Measurements from ENCODE around the gene RANBP17. TPM values are rescaled to one million over a fixed set of nuclear protein-coding genes. Genes with fewer than 3 reads are reported as not detected.

RANBP17 gene
- total and polyA plus RNA-seq, 2 experiments from 2014 or later, result 3.7 to 3.8 TPM

- in situ Hi-C loops (cut with MboI), result no loop called here
- H2AFZ ChIP-seq, result no peak overlapping the region
- H3K36me3 ChIP-seq (ENCODE audit: low read depth), result no peaks in the 10 kb centered on the region
- WGBS, 2 experiments (ENCODE audit: low coverage in 1 of 2, low lambda C conversion rate in 2 of 2, missing lambda C conversion rate in 2 of 2), result 68 to 82% methylated on average over 1 of the region's 1 CpG
- no peaks in the 10 kb centered on the region for H3K9me2 ChIP-seq (ENCODE audit: insufficient read depth)
- H3K9me3 ChIP-seq (ENCODE audit: low read depth), result no peaks in the 10 kb centered on the region
- no peaks in the 10 kb centered on the region for H3K4me1 ChIP-seq (ENCODE audit: insufficient read depth)
- no peaks in the 10 kb centered on the region for H4K20me1 ChIP-seq (ENCODE audit: insufficient read depth)
- no peak overlapping the region for H3K9ac ChIP-seq
- no peaks in the 10 kb centered on the region for H3K79me2 ChIP-seq (ENCODE audit: insufficient read depth)
- H3F3A ChIP-seq (ENCODE audit: insufficient read depth), result no peaks in the 10 kb centered on the region
- TF ChIP-seq EZH2 (IDR thresholded peaks at IDR 0.05; ENCODE audit: insufficient read depth, poor library complexity, severe bottlenecking) (no peak), EZH2phosphoT487 (IDR thresholded peaks at IDR 0.05; ENCODE audit: insufficient read depth, low read depth) (no peak)
- H3K27me3 ChIP-seq (replicated peaks; ENCODE audit: insufficient read depth), result no peaks in the 10 kb centered on the region
- no peak for DNase-seq
- H3K4me3 ChIP-seq, result no peak overlapping the region
- H3K4me2 ChIP-seq (ENCODE audit: unreplicated experiment), result no peak overlapping the region
- H3K27ac ChIP-seq, result no peak overlapping the region
These were observed 365.0 kb downstream of the RANBP17 start for GRCh38 chr5:171226864-171227263.

DNA sequence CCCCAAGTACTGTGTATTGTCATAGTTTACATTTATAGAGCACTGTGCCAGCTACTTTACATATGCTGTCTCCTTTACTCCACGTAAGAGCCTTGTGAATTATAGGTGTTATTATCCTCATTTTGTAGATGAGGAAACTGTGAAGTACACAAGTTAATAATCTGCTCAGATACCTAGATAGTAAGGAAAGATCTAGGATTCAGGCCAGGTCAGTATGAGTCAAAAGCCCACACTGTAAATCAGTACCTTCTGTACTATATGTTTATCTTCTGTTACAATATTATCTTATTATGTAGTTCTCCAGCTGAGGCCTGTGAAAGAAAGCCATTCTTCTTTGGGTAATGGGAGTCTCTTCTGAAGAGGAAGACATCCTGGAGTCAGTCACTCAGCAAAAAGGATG lies 374.8 kb downstream of the RANBP17 start:
- Histone ChIP-seq H3K27me3 (replicated peaks; ENCODE audit: insufficient read depth) (no peaks in the 10 kb centered on the region), H3K9me3 (ENCODE audit: low read depth) (no peaks in the 10 kb centered on the region), H3K79me2 (ENCODE audit: insufficient read depth) (no peaks in the 10 kb centered on the region), H3K4me2 (ENCODE audit: unreplicated experiment) (no peak overlapping the region), H4K20me1 (ENCODE audit: insufficient read depth) (no peaks in the 10 kb centered on the region), H3K36me3 (ENCODE audit: low read depth) (no peaks in the 10 kb centered on the region), H3K4me1 (ENCODE audit: insufficient read depth) (no peaks in the 10 kb centered on the region), H3K27ac (no peak overlapping the region), H3K9ac (no peak overlapping the region), H3K9me2 (ENCODE audit: insufficient read depth) (no peaks in the 10 kb centered on the region), H2AFZ (no peak overlapping the region), H3F3A (ENCODE audit: insufficient read depth) (no peaks in the 10 kb centered on the region), H3K4me3 (no peak overlapping the region)
- DNase-seq, result no peak
- in situ Hi-C loops (cut with MboI), result no loop called here
- no peak for TF ChIP-seq EZH2 (IDR thresholded peaks at IDR 0.05; ENCODE audit: insufficient read depth, poor library complexity, severe bottlenecking)
- no peak for TF ChIP-seq EZH2phosphoT487 (IDR thresholded peaks at IDR 0.05; ENCODE audit: insufficient read depth, low read depth)
- 59 to 63% methylated on average over 1 of the region's 1 CpG for WGBS, 2 experiments (ENCODE audit: low coverage in 1 of 2, low lambda C conversion rate in 2 of 2, missing lambda C conversion rate in 2 of 2)

DNA sequence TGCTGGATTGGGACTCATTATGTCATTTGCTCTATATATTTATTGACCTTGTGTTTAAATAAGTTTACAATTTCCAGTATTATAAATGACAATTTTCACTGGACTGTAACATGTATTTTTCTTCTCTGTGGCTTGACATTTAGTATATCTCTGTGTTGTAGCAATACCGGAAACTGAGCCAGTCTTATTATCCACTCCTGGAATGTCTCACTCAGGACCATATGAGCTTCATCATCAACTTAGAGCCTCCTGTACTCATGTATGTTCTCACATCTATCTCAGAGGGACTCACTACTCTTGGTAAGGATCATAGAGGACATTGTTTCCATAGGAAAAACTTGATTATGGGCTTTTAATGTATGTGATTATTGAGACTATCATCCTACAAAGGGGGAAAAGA lies 380.7 kb downstream of the RANBP17 start:
- Histone ChIP-seq H4K20me1 (ENCODE audit: insufficient read depth) (no peaks in the 10 kb centered on the region), H3K36me3 (ENCODE audit: low read depth) (no peaks in the 10 kb centered on the region; the same call in 1 of the 2 replicates), H3K4me3 (no peak overlapping the region), H3K9me3 (ENCODE audit: low read depth) (no peaks in the 10 kb centered on the region), H3K9ac (no peak overlapping the region), H3K27ac (no peak overlapping the region), H3K4me2 (ENCODE audit: unreplicated experiment) (no peak overlapping the region), H3K79me2 (ENCODE audit: insufficient read depth) (no peaks in the 10 kb centered on the region), H3K9me2 (ENCODE audit: insufficient read depth) (no peaks in the 10 kb centered on the region), H3K27me3 (replicated peaks; ENCODE audit: insufficient read depth) (no peaks in the 10 kb centered on the region), H2AFZ (no peak overlapping the region), H3K4me1 (ENCODE audit: insufficient read depth) (no peaks in the 10 kb centered on the region), H3F3A (ENCODE audit: insufficient read depth) (no peaks in the 10 kb centered on the region)
- no peak for DNase-seq
- TF ChIP-seq EZH2phosphoT487 (IDR thresholded peaks at IDR 0.05; ENCODE audit: insufficient read depth, low read depth) (no peak), EZH2 (IDR thresholded peaks at IDR 0.05; ENCODE audit: insufficient read depth, poor library complexity, severe bottlenecking) (no peak)
- WGBS, 2 experiments (ENCODE audit: low coverage in 1 of 2, low lambda C conversion rate in 2 of 2, missing lambda C conversion rate in 2 of 2), result 89 to 95% methylated on average over 1 of the region's 1 CpG
- in situ Hi-C loops (cut with MboI), result no loop called here

DNA sequence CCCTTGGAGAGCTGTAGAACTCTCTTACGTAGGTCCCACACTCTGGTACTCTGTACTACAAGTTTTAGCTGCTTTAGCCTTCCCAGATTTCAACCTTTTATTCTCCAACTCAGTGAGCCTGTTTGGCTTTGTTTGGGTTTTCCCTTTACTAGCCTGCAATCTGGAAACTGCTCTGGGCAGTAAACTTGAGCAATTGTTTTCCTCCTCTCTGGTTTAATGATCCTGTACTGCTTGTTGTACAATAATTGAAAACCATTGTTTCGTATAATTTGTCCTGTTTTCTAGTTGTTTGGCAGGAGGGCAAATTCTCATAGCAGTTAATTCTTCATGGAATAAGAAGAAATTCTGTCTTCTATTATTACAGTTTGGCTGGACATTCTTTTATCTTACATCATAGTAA lies 384.4 kb downstream of the RANBP17 start:
- Histone ChIP-seq H3K4me3 (no peak overlapping the region), H3K27ac (no peak overlapping the region), H2AFZ (no peak overlapping the region), H3K79me2 (ENCODE audit: insufficient read depth) (no peaks in the 10 kb centered on the region), H4K20me1 (ENCODE audit: insufficient read depth) (no peaks in the 10 kb centered on the region), H3K4me1 (ENCODE audit: insufficient read depth) (no peaks in the 10 kb centered on the region), H3K9ac (no peak overlapping the region), H3F3A (ENCODE audit: insufficient read depth) (no peaks in the 10 kb centered on the region), H3K4me2 (ENCODE audit: unreplicated experiment) (no peak overlapping the region), H3K9me2 (ENCODE audit: insufficient read depth) (no peaks in the 10 kb centered on the region), H3K9me3 (ENCODE audit: low read depth) (peaks cover 5% of the 10 kb centered on the region), H3K36me3 (ENCODE audit: low read depth) (no peaks in the 10 kb centered on the region; the same call in 1 of the 2 replicates), H3K27me3 (replicated peaks; ENCODE audit: insufficient read depth) (no peaks in the 10 kb centered on the region)
- TF ChIP-seq EZH2phosphoT487 (IDR thresholded peaks at IDR 0.05; ENCODE audit: insufficient read depth, low read depth), result no peak
- no peak for TF ChIP-seq EZH2 (IDR thresholded peaks at IDR 0.05; ENCODE audit: insufficient read depth, poor library complexity, severe bottlenecking)
- in situ Hi-C loops (cut with MboI), result no loop called here
- no peak for DNase-seq
- WGBS, 2 experiments (ENCODE audit: low coverage in 1 of 2, low lambda C conversion rate in 2 of 2, missing lambda C conversion rate in 2 of 2), result 41 to 50% methylated on average over 2 of the region's 2 CpGs

DNA sequence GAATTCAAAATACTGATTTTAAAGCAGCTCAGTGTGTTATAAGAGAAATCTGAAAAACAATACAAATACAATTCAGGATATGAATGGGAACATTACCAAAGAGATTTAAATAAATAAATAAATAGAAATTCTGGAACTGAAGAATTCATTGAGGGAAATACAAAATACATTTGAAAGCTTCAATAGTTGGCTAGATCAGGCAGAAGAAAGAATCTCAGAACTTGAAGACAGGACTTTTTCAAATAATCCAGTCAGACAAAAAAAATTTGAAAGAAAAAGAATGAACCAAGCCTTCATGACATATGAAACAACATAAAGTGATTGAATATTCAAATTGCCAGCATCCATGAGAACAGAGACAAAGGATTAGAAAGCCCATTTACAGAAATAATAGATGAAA lies 387.6 kb downstream of the RANBP17 start:
- Histone ChIP-seq H3K4me1 (ENCODE audit: insufficient read depth) (no peaks in the 10 kb centered on the region), H3K4me2 (ENCODE audit: unreplicated experiment) (no peak overlapping the region), H2AFZ (no peak overlapping the region), H3K9me3 (ENCODE audit: low read depth) (peaks cover 5% of the 10 kb centered on the region), H4K20me1 (ENCODE audit: insufficient read depth) (no peaks in the 10 kb centered on the region), H3F3A (ENCODE audit: insufficient read depth) (no peaks in the 10 kb centered on the region), H3K27me3 (replicated peaks; ENCODE audit: insufficient read depth) (no peaks in the 10 kb centered on the region), H3K36me3 (ENCODE audit: low read depth) (no peaks in the 10 kb centered on the region; the same call in 1 of the 2 replicates), H3K79me2 (ENCODE audit: insufficient read depth) (no peaks in the 10 kb centered on the region), H3K9ac (no peak overlapping the region), H3K27ac (no peak overlapping the region), H3K9me2 (ENCODE audit: insufficient read depth) (no peaks in the 10 kb centered on the region), H3K4me3 (no peak overlapping the region)
- DNase-seq, result no peak
- no peak for TF ChIP-seq EZH2 (IDR thresholded peaks at IDR 0.05; ENCODE audit: insufficient read depth, poor library complexity, severe bottlenecking)
- TF ChIP-seq EZH2phosphoT487 (IDR thresholded peaks at IDR 0.05; ENCODE audit: insufficient read depth, low read depth), result no peak
- in situ Hi-C loops (cut with MboI), result no loop called here
